HG03469 (cell line): ENCODE data around the gene CD28.

ENCODE experiments used
- ATAC-seq: cut with Tn5 transposase; IDR thresholded peaks from one replicate; pipeline ENCODE4 v1.9.1; 2021; ENCODE audit warnings: mild to moderate bottlenecking, moderate library complexity, moderate number of reproducible peaks; ENCODE audit not compliant: unreplicated experiment

The CD28 gene

DNA sequence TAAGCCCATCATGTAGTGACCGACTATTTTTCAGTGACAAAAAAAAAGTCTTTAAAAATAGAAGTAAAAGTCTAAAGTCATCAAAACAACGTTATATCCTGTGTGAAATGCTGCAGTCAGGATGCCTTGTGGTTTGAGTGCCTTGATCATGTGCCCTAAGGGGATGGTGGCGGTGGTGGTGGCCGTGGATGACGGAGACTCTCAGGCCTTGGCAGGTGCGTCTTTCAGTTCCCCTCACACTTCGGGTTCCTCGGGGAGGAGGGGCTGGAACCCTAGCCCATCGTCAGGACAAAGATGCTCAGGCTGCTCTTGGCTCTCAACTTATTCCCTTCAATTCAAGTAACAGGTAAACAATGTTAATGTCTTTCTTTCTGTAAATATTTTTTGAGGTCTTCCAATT lies at the start of gene CD28:
CD28 (plus strand) TSS at position 237 of the 400 bp plus-strand sequence; CDS start at position 295, 58 bp downstream.
- peak; percentile 97 for ATAC-seq

DNA sequence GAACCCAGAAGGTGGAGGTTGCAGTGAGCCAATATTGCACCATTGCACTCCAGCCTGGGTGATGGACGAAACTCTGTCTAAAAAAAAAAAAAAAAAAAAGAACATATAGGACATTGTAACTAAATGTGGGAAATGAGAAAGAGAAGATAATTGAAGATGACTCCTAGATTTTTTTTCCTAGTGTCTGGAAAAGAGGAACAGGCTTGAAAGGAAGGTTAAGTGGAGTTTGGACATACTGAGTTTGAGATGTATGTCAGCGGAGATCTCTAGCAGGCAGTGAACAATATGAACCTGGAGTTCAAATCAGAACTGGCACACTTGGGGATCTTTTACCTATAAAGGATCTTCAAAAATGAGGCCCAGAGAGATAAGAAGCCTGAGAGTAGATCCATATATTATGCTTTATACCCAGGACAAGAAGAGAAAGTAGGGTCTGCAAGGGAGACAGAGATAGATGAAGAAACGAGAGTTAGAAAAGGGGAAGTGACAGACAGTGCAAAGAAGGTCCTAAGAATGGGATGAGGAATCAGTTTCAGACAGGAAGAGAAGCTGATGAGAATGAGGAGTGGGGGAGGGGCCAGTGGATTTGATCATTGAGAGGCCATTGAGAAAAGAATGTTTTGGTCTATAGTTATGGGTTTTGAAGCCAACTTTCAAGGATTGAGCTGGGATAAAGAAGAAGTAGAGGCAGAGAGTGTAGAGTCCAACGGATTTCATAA lies 46.9 kb upstream of the CD28 start:
- ATAC-seq: peak; percentile 59

DNA sequence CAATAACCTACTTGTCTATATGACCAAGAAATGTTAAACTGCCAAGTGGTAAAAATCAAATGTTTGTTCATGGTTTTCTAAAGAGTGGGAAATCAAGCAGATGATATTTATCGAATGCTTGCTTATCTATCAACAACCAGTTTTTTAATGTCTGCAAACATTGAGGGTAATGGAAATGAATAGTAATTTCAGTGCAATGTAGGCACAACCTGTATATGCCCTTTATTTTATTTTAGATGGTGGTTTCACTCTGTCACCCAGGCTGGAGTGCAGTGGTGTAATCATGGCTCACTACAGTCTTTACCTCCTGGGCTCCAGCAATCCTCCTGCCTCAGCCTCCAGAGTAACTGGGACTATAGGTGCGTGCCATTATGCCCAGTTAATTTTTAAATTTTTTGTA lies 46.0 kb upstream of the CD28 start:
- ATAC-seq: no peak

DNA sequence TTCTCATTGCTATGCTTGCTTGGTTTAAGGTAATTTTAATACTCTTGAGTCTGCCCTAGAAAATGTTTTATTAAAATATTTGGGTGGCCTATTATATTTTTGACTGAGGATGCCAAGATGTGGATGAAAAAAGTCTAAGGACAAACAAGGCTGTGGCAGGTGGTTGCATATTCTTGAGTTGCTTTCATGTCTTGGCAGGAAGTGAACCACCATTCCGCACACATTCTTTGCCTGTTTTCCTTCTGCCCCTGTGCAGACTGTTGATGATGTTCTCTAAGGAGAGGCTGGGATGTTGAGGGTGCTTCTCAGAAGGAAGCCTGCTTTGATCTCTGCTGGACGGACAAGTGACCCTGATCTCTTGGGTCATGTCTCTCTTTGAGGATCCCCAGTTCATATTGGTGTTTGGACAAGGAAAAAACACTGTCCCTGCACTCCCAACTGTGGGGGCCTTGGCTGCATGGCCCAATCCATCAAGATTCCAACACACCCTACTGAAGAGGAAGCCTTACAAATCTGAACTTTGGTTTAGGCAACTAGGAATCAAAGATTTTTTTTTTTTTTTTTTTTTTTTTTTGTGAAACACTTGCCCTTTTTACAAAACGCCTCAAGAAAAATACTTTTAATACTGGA lies 45.0 kb upstream of the CD28 start:
- no peak for ATAC-seq

DNA sequence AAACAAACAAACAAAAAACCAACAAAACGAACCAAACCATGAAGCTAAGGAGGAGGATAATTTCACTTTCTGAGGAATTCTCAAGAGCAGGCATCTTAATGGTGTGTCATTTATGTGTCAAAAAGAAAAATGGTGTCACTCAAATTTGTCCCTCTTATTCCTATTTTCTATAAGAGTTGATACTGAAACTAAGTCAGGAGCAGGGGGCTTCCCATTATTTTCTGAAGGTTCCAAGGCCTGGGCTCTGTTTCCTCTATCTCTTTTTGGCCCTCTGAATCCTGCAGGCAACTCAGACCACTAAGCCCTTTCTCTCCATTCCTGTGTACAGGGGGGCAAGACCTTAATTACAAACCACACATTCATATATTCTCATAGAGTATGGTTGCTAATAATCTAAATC lies 44.0 kb upstream of the CD28 start:
- ATAC-seq: no peak

DNA sequence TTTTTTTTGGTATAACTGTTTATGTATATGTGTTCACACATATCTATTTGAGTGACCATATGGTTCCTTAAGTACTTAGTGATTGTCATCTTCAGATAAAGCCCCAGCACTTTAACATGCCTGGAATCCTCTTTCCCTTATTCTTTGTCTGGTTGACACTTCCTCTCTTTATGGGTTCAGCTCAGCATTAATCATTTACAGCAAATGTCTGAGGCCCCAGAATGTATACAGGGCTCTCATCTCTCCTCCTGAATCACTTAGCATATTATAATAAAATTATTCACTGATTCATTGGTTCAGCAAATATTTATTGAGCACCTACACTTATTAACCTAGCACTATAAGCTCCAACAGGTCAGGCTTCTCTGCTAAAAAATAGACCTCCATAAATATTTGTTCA lies 43.5 kb upstream of the CD28 start:
- no peak for ATAC-seq

GRCh38 chr2:203664029-203664755 lies 42.2 kb upstream of the CD28 start:
- ATAC-seq: no peak

DNA sequence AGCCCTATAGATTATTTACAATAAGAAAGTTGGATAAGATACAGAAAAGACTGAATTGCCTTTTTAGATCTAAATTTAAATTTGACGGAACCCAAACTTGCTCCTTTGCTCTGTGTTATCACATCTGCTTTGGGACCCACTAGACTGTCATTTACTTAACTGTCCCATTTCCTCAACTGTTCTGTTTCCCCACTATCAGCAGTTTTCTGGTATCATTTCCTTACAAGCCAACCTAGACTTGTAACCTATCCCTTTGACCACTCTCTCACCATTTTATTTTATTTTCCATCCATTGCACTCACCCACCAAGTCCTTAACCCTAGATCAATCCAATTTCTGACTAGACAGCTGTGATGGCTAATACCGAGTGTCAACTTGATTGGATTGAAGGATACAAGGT lies 38.6 kb upstream of the CD28 start:
- ATAC-seq: no peak

GRCh38 chr2:203669820-203670219 lies 36.6 kb upstream of the CD28 start:
- no peak for ATAC-seq

DNA sequence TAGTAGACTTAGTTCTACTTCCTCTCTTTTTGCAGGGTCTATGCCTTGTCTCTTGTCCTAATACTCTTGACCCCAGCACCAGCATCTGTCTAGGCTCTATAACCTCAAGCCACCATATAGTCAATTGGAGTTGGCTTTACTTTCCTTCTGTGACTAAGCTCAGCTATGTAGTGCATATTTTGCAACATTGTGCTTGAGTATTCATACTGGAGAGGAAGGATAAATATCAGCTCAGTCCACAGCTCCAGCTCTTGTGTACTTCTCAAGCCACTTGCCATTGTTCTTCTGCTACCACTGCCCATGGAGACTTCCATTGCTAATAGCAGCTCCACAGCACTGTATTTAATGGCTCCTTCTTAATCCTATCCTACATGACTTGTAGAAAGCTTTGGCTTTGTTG lies 35.5 kb upstream of the CD28 start:
- ATAC-seq: no peak

- ATAC-seq: no peak
These were observed 34.6 kb upstream of the CD28 start for GRCh38 chr2:203671876-203672275.

GRCh38 chr2:203672856-203673255 lies 33.6 kb upstream of the CD28 start:
- no peak for ATAC-seq

DNA sequence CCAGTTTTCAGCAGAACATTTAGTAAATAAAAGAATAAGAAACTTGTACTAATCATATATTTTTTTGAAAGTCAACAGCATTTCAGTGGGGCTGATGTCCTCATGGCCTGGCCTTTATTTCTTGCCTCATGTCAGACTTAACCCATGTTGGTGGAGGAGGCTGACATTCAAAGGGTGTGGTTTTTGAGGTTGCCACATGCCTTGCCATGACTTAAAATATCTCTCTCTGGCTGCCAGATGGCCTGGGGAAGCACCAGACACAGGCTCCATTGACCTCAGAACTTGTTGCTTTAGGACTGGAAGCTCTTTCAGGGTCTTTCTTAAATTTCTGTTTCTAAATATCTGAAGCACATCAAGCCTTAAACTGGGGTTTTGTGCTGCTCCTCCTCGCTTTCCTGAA lies 32.5 kb upstream of the CD28 start:
- ATAC-seq: peak; percentile 97

GRCh38 chr2:203675086-203675485 lies 31.4 kb upstream of the CD28 start:
- ATAC-seq: no peak

- no peak for ATAC-seq
These were observed 27.5 kb upstream of the CD28 start for GRCh38 chr2:203678971-203679370.

- no peak for ATAC-seq
These were observed 27.0 kb upstream of the CD28 start for GRCh38 chr2:203679401-203679800.

- no peak for ATAC-seq
These were observed 24.5 kb upstream of the CD28 start for GRCh38 chr2:203681978-203682377.

DNA sequence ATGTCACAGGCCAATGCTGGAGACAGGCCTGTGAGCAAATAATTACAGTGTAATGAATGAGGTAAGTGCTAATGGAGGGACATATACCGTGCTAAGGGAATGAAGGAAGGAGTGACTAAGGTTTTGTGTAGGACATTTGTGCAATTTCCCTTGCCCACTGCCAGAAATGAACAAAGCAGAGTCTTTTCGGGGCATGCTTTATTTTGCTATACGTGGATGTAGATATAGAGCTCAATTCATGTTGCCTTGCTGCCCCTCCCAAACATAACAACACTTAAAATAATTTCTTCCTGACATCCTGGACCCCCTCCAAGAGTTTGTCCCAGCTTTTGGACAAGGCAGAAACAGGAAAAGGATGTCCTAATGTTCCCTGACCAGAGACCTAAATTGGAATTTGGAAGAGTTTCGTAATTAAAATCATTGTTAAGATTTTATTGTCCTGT lies 23.7 kb upstream of the CD28 start:
- no peak for ATAC-seq

- no peak for ATAC-seq
These were observed 23.0 kb upstream of the CD28 start for GRCh38 chr2:203683421-203683820.

DNA sequence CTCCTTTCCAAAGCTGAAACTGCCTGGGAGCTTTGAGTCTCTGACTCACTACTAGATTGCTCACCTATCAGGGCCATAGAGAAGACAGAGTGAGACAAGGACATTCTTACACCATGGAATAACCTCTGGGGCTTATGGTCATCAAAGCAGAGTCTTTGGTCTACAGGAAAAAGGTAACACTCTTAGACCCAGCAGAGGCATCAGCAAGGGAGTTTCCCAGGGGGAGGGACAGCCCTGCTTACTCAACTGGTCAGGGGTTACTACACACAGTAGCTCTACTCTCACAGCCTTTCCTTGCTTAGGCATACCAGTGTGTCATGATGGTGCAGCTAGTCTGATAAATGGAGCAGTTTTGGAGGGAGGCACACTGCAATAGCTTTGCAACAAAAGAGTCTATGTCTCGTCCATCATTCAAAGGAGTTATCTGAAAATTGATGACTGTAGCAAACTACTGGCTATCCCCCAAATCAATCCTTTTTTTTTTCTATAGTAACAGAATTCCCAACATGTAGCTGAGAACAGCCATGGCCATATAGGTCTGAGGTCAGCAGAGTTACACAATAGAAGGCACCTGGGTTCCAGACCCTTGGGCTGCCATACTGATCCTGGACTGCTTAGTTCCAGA lies 22.4 kb upstream of the CD28 start:
- peak; percentile 75 for ATAC-seq

DNA sequence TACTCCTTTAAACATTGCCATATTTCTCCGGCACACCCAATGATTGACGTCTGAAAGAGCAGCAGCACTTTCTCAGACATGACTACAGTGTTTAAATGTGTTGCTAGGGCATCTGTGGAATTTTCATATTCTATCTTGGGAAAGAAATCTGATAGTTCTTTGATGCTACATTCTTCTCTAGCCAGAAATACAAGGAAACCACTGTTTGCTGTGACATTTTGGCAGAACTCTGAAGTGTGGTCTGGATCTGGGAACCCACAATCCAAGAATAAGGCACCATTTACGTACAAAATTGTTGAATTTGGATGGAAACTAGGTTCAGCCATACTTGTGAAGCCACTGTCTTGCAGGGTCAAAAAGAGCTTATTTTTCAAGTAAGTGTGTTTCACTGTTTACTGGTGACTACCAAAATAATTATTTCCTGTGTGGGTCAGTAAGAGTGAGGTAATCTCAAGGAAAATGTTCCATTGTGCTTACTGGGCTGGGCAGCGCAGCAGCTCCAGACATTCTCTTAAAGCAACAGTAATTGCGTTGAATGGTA lies 21.3 kb upstream of the CD28 start:
- ATAC-seq: no peak
